ENCODE data around the gene KLHL17. TPM values are rescaled to one million over a fixed set of nuclear protein-coding genes. Genes with fewer than 3 reads are reported as not detected.

KLHL17 gene
- total and polyA plus RNA-seq, 10 of the 15 experiments (the other 5 are each of a cell fraction or from before 2014, with no cell fraction given), result 0.03 to 30.6 (median 5.3) TPM

GRCh38 chr1:950268-950667 lies 10.1 kb upstream of the KLHL17 start:
- no peak for ATAC-seq
- H3K27ac ChIP-seq (ENCODE audit: control insufficient read depth, insufficient read depth), result no peak overlapping the region
- BruUV-seq (replicated peaks), result no TSS peak
- ChIA-PET POLR2A (no interaction called here), CTCF (no interaction called here), RAD21 (ENCODE audit: unreplicated experiment) (no interaction called here), SMC1A (ENCODE audit: uncharacterized antibody, unreplicated experiment) (no interaction called here)
- in situ Hi-C loops (cut with MboI), result no loop called here
- H3K9ac ChIP-seq (ENCODE audit: control insufficient read depth, insufficient read depth, low read length), result no peak overlapping the region
- WGBS (ENCODE audit: insufficient coverage, insufficient replicate concordance, low lambda C conversion rate, missing lambda C conversion rate), result 97% methylated on average over 9 of the region's 9 CpGs
- H3K4me3 ChIP-seq, result no peak overlapping the region
- H3K79me2 ChIP-seq (ENCODE audit: control insufficient read depth, insufficient read depth, low read length), result no peaks in the 10 kb centered on the region
- intact Hi-C loops (cut with micrococcal nuclease; ENCODE audit: unreplicated experiment), result no loop called here
- no peak overlapping the region for H2AFZ ChIP-seq (ENCODE audit: control insufficient read depth, low read depth, low read length)
- H3K36me3 ChIP-seq (ENCODE audit: control insufficient read depth in 2 of 2, insufficient read depth in 2 of 2, low read length in 1 of 2), result peaks cover 27 to 58% of the 10 kb centered on the region in 2 experiments
- H3K4me1 ChIP-seq (ENCODE audit: control insufficient read depth, insufficient read depth, low read length), result no peaks in the 10 kb centered on the region
- H3K9me3 ChIP-seq (replicated peaks; ENCODE audit: control insufficient read depth, insufficient read depth, low read length), result no peaks in the 10 kb centered on the region
- no peak overlapping the region for H3K4me2 ChIP-seq (ENCODE audit: control insufficient read depth, insufficient read depth)
- H4K20me1 ChIP-seq (ENCODE audit: control insufficient read depth, insufficient read depth), result peaks cover 5% of the 10 kb centered on the region
- FAIRE-seq, result no peak
- TF ChIP-seq POLR2A (IDR thresholded peaks at IDR 0.05; ENCODE audit: low read depth, low read length) (0 out of 2 replicates have a peak, but pooled peaks have one; percentile 35), CBX5 (IDR thresholded peaks at IDR 0.05; ENCODE audit: low read depth) (no peak)
- DNase-seq (ENCODE audit: low read depth, low spot score), result no peak
- H3K27me3 ChIP-seq (replicated peaks in 1 of 2; ENCODE audit: control insufficient read depth in 2 of 2, insufficient read depth in 2 of 2, low read length in 1 of 2), result no peaks in the 10 kb centered on the region

DNA sequence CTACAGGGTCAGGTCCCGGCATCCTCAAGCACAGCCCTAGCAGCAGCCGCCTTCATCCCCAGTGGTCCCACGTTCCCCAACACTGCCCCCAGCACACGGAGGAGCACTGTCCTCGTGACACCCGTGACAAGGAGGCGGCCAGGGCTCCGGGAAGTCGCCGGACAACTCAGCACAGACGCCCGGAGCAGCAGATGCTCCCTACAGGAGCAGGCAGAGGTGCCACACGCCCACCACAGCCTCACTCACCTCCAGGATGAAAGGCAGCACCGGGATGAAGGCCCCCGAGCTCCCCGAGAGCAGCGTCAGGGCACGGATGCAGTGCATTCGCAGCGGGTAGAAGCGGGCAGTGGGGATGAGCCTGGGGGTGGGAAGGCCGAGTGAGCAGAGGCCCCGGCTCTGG lies 9.5 kb upstream of the KLHL17 start:
- H3K27ac ChIP-seq (ENCODE audit: control insufficient read depth, insufficient read depth), result no peak overlapping the region
- ChIA-PET RAD21 (ENCODE audit: unreplicated experiment) (no interaction called here), SMC1A (ENCODE audit: uncharacterized antibody, unreplicated experiment) (no interaction called here), POLR2A (no interaction called here), CTCF (no interaction called here)
- DNase-seq (ENCODE audit: low read depth, low spot score) (no peak), FAIRE-seq (no peak), ATAC-seq (no peak)
- TF ChIP-seq E2F4 (IDR thresholded peaks at IDR 0.05; ENCODE audit: low read depth, low read length) (no peak), MLLT1 (IDR thresholded peaks at IDR 0.05) (no peak), USF2 (IDR thresholded peaks at IDR 0.05; ENCODE audit: borderline replicate concordance, low read depth, low read length) (no peak), MYB (IDR thresholded peaks at IDR 0.05; ENCODE audit: borderline replicate concordance, low read depth, low read length) (no peak), IRF3 (IDR thresholded peaks at IDR 0.05) (no peak), TARDBP (IDR thresholded peaks at IDR 0.05; ENCODE audit: borderline replicate concordance) (no peak), RUNX3 (IDR thresholded peaks at IDR 0.05; ENCODE audit: low read length) (no peak)
- no peaks in the 10 kb centered on the region for H3K9me3 ChIP-seq (replicated peaks; ENCODE audit: control insufficient read depth, insufficient read depth, low read length)
- in situ Hi-C loops (cut with MboI) (no loop called here), intact Hi-C loops (cut with micrococcal nuclease; ENCODE audit: unreplicated experiment) (no loop called here)
- H3K36me3 ChIP-seq (ENCODE audit: control insufficient read depth in 2 of 2, insufficient read depth in 2 of 2, low read length in 1 of 2), result peaks cover 27 to 62% of the 10 kb centered on the region in 2 experiments
- H3K4me3 ChIP-seq, result no peak overlapping the region
- BruUV-seq (replicated peaks), result no TSS peak
- H4K20me1 ChIP-seq (ENCODE audit: control insufficient read depth, insufficient read depth), result peaks cover 5% of the 10 kb centered on the region
- H3K9ac ChIP-seq (ENCODE audit: control insufficient read depth, insufficient read depth, low read length), result no peak overlapping the region
- H3K4me1 ChIP-seq (ENCODE audit: control insufficient read depth, insufficient read depth, low read length), result no peaks in the 10 kb centered on the region
- H3K27me3 ChIP-seq (replicated peaks in 1 of 2; ENCODE audit: control insufficient read depth in 2 of 2, insufficient read depth in 2 of 2, low read length in 1 of 2), result no peaks in the 10 kb centered on the region
- H3K79me2 ChIP-seq (ENCODE audit: control insufficient read depth, insufficient read depth, low read length), result no peaks in the 10 kb centered on the region
- WGBS (ENCODE audit: insufficient coverage, insufficient replicate concordance, low lambda C conversion rate, missing lambda C conversion rate), result 97% methylated on average over 22 of the region's 23 CpGs
- H2AFZ ChIP-seq (ENCODE audit: control insufficient read depth, low read depth, low read length), result no peak overlapping the region
- H3K4me2 ChIP-seq (ENCODE audit: control insufficient read depth, insufficient read depth), result no peak overlapping the region
